GM04503 (cell line): ENCODE measurements around the gene PHF21B.
"Not testable (repeated sequence)": the region's sequence is repeated elsewhere in the genome, so short reads cannot be mapped to it uniquely, and the experiment has no call there.

Source experiments
- DNase-seq: peaks from one replicate; pipeline ENCODE4 v3.0.0-alpha.2; 2012; ENCODE audit warnings: low read depth

PHF21B gene

GRCh38 chr22:44933666-44934453 lies 75.9 kb downstream of the PHF21B start:
- no peak for DNase-seq

GRCh38 chr22:44932493-44932892 lies 77.3 kb downstream of the PHF21B start:
- no peak for DNase-seq

- no peak for DNase-seq
Measured at GRCh38 chr22:44931766-44932165, 78.0 kb downstream of the PHF21B start.

GRCh38 chr22:44931077-44931540 lies 78.7 kb downstream of the PHF21B start:
- DNase-seq, result no peak

GRCh38 chr22:44930711-44931035 lies 79.1 kb downstream of the PHF21B start:
- DNase-seq, result no peak

GRCh38 chr22:44930016-44930710 lies 79.6 kb downstream of the PHF21B start:
- DNase-seq, result no peak

GRCh38 chr22:44929359-44930015 lies 80.3 kb downstream of the PHF21B start:
- DNase-seq, result no peak

GRCh38 chr22:44928711-44929358 lies 81.0 kb downstream of the PHF21B start:
- DNase-seq, result no peak

GRCh38 chr22:44928136-44928463 lies 81.7 kb downstream of the PHF21B start:
- no peak for DNase-seq

- DNase-seq, result no peak
Measured at GRCh38 chr22:44927463-44928135, 82.2 kb downstream of the PHF21B start.

- no peak for DNase-seq
Measured at GRCh38 chr22:44926491-44927415, 83.1 kb downstream of the PHF21B start.

GRCh38 chr22:44926124-44926475 lies 83.7 kb downstream of the PHF21B start:
- no peak for DNase-seq

GRCh38 chr22:44925465-44926123 lies 84.2 kb downstream of the PHF21B start:
- no peak for DNase-seq

GRCh38 chr22:44924710-44925109 lies 85.1 kb downstream of the PHF21B start:
- DNase-seq, result no peak

- no peak for DNase-seq
Measured at GRCh38 chr22:44924098-44924497, 85.7 kb downstream of the PHF21B start.

- not testable (repeated sequence) for DNase-seq
Measured at GRCh38 chr22:44921766-44922165, 88.0 kb downstream of the PHF21B start.

- no peak for DNase-seq
Measured at GRCh38 chr22:44920183-44920582, 89.6 kb downstream of the PHF21B start.

- DNase-seq, result no peak
Measured at GRCh38 chr22:44919691-44920090, 90.1 kb downstream of the PHF21B start.

GRCh38 chr22:44918925-44919392 lies 90.8 kb downstream of the PHF21B start:
- DNase-seq, result no peak

- DNase-seq, result no peak
Measured at GRCh38 chr22:44918166-44918924, 91.5 kb downstream of the PHF21B start.
